Caco-2 (cell line): ENCODE data around the gene PPAT. TPM values are rescaled to one million over a fixed set of nuclear protein-coding genes. Genes with fewer than 3 reads are reported as not detected.

Source experiments
- BruUV-seq: library from RNA; stranded (reverse); fragments of 400-500 nt; replicated peaks from 2 replicates; lab custom pipeline; 2021; lab: Mats Ljungman, UMichigan
- CTCF ChIA-PET: fragments of 300-600 bp; sonication (Branson Sonifier 250); formaldehyde crosslinking; loops from one replicate; lab custom pipeline; 2022; ENCODE audit warnings: antibody characterized with exemption; lab: Charles Lee
- POLR2A ChIA-PET: fragments of 300-600 bp; sonication (Branson Sonifier 250); formaldehyde crosslinking; loops from one replicate; lab custom pipeline; 2022; ENCODE audit warnings: antibody characterized with exemption; lab: Charles Lee
- DNase-seq, 2 experiments: peaks; one replicate each; pipeline versions ENCODE4 v3.0.0 to v3.0.0-alpha.2; 2020 to 2022
- H3K27me3 ChIP-seq: replicated peaks from 2 replicates; pipeline ENCODE4 v1.6.0; 2011; ENCODE audit warnings: low read length; ENCODE audit not compliant: control insufficient read depth, insufficient read depth
- H3K36me3 ChIP-seq: 2 replicates; pipeline ENCODE4 v1.5.1; 2011; ENCODE audit warnings: low read length; ENCODE audit not compliant: control insufficient read depth, insufficient read depth
- H3K4me1 ChIP-seq: fragments of 250-450 bp; sonication (Bioruptor Pico); 2 replicates; pipeline ENCODE4 v1.5.1; 2020; ENCODE audit warnings: mild to moderate bottlenecking
- H3K4me3 ChIP-seq: 2 replicates; pipeline ENCODE4 v1.5.1; 2011; ENCODE audit warnings: low read depth, mild to moderate bottlenecking, control low read depth, low read length
- H3K9me3 ChIP-seq: fragments of 250-450 bp; sonication (Bioruptor Pico); 2 replicates; pipeline ENCODE4 v1.5.1; 2020; ENCODE audit warnings: mild to moderate bottlenecking, moderate library complexity
- H3K27ac Mint-ChIP-seq: one replicate; pipeline ENCODE4 v1.8.0; 2022; ENCODE audit warnings: mixed read lengths; ENCODE audit not compliant: unreplicated experiment
- H3K27me3 Mint-ChIP-seq: one replicate; pipeline ENCODE4 v1.8.0; 2022; ENCODE audit warnings: mixed read lengths; ENCODE audit not compliant: insufficient read depth, unreplicated experiment
- H3K36me3 Mint-ChIP-seq: one replicate; pipeline ENCODE4 v1.8.0; 2022; ENCODE audit warnings: mild to moderate bottlenecking, mixed read lengths; ENCODE audit not compliant: insufficient read depth, unreplicated experiment
- H3K4me1 Mint-ChIP-seq: one replicate; pipeline ENCODE4 v1.8.0; 2022; ENCODE audit warnings: low read depth, mixed read lengths; ENCODE audit not compliant: unreplicated experiment
- H3K4me3 Mint-ChIP-seq: one replicate; pipeline ENCODE4 v1.8.0; 2022; ENCODE audit warnings: mild to moderate bottlenecking, moderate library complexity, mixed read lengths; ENCODE audit not compliant: unreplicated experiment
- H3K9me3 Mint-ChIP-seq: one replicate; pipeline ENCODE4 v1.8.0; 2022; ENCODE audit warnings: mixed read lengths; ENCODE audit not compliant: unreplicated experiment
- intact Hi-C: fragments of 100-400 bp; cut with micrococcal nuclease; formaldehyde crosslinking; loops from one replicate; pipeline ENCODE4 v1.10.0; 2022; ENCODE audit not compliant: unreplicated experiment
- total RNA-seq: library from RNA; stranded (reverse); gene quantifications from 2 replicates; pipeline ENCODE4 v1.2.3, GENCODE V29; 2022
- TF ChIP-seq, protein P1 (sequence below), 2 experiments: fragments of 200-600 bp in 1 of 2; IDR thresholded peaks; 1 replicate in 1 of 2; 2 replicates in 1 of 2; pipeline versions ENCODE4 v1.5.1 to v1.8.0; 2011 to 2022; ENCODE audit warnings: antibody characterized with exemption in 1 of 2, control low read depth in 1 of 2, inconsistent platforms in 1 of 2, low read depth in 1 of 2, low read length in 1 of 2, mild to moderate bottlenecking in 1 of 2, moderate library complexity in 1 of 2; ENCODE audit not compliant: insufficient read depth in 1 of 2, severe bottlenecking in 1 of 2, unreplicated experiment in 1 of 2

Gene PPAT
- total RNA-seq, 1 experiment from 2014 or later = 60.7 TPM

DNA sequence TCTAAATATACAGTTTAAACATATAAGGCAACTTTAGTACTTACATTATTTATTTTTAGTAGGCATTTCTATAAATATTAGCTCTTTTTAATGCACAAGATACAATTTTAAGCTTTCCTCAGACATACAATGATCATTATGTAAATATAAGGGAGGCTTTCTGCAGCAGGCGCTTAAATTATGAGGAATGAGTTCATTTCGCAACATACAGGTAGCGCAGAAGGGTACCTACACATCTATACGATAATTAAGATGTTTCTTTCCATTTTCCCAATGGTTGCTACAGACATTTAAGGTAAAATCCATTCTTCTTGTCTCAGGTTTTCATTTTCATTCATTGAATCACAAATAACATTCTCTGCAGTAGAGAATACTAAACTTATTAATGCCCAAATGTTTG lies 49.3 kb downstream of the PPAT start:
- CTCF ChIA-PET = interaction anchor here (0.7 kb wide), 1 partner anchor 22 kb away, joined by 3 read pairs; no protein-coding TSS in a partner anchor
- intact Hi-C loops = loop anchor here (2.0 kb wide), 1 partner anchor 437 kb away; the partner anchor contains the start of gene CEP135

DNA sequence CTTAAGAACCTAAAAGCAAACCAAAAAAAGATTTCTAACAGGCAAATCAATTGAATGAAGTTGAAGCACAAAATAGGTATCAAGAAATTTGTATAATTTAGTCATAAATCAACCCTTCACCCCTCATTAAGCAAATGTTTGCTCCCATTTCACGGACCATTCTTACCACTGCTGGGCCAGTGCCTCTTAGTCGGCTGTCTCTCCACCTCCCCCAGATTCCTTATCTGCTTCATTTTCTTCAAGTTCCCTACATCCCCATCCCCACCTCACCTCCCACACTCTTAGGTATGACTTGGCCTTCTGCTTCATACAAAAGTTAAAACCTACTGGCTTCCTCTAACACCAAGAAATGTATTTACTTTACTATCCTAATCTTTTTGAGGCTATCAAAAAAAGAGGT lies 60.0 kb downstream of the PPAT start:
- no TSS peak for BruUV-seq
- no peak overlapping the region for H3K4me3 Mint-ChIP-seq
- Histone ChIP-seq H3K4me1 (no peaks in the 10 kb centered on the region), H3K27me3 (no peaks in the 10 kb centered on the region), H3K4me3 (no peak overlapping the region), H3K9me3 (no peaks in the 10 kb centered on the region; the same call in 1 of the 2 replicates), H3K36me3 (no peaks in the 10 kb centered on the region)
- ChIA-PET CTCF (no interaction called here), POLR2A (no interaction called here)
- peaks cover 11% of the 10 kb centered on the region for H3K36me3 Mint-ChIP-seq
- H3K4me1 Mint-ChIP-seq = no peaks in the 10 kb centered on the region
- no peak for DNase-seq
- H3K27me3 Mint-ChIP-seq = no peaks in the 10 kb centered on the region
- TF ChIP-seq, protein P1, sequence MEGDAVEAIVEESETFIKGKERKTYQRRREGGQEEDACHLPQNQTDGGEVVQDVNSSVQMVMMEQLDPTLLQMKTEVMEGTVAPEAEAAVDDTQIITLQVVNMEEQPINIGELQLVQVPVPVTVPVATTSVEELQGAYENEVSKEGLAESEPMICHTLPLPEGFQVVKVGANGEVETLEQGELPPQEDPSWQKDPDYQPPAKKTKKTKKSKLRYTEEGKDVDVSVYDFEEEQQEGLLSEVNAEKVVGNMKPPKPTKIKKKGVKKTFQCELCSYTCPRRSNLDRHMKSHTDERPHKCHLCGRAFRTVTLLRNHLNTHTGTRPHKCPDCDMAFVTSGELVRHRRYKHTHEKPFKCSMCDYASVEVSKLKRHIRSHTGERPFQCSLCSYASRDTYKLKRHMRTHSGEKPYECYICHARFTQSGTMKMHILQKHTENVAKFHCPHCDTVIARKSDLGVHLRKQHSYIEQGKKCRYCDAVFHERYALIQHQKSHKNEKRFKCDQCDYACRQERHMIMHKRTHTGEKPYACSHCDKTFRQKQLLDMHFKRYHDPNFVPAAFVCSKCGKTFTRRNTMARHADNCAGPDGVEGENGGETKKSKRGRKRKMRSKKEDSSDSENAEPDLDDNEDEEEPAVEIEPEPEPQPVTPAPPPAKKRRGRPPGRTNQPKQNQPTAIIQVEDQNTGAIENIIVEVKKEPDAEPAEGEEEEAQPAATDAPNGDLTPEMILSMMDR (IDR thresholded peaks at IDR 0.05; ENCODE audit: insufficient read depth in 1 of 2, low read depth in 1 of 2, low read length in 1 of 2, severe bottlenecking in 1 of 2, unreplicated experiment in 1 of 2) = no peak
- no peaks in the 10 kb centered on the region for H3K9me3 Mint-ChIP-seq
- intact Hi-C loops = no loop called here
- no peak overlapping the region for H3K27ac Mint-ChIP-seq

More for the DNA sequence above, 49.3 kb downstream of the PPAT start:
- peaks cover 42% of the 10 kb centered on the region for H3K36me3 Mint-ChIP-seq
- DNase-seq = no peak
- peak overlapping the region; percentile 94 for H3K4me3 Mint-ChIP-seq
- no TSS peak for BruUV-seq
- no peaks in the 10 kb centered on the region for H3K27me3 Mint-ChIP-seq
- POLR2A ChIA-PET = interaction anchor here (0.6 to 2.4 kb wide), 6 partner anchors 50 to 1000 kb away, joined by 3 to 50 read pairs (median 8); partner anchors contain the start of genes PAICS and PPAT
- Histone ChIP-seq H3K27me3 (no peaks in the 10 kb centered on the region), H3K9me3 (no peaks in the 10 kb centered on the region), H3K4me3 (peak overlapping the region; percentile 40), H3K4me1 (no peaks in the 10 kb centered on the region; the same call in none of the 2 replicates), H3K36me3 (no peaks in the 10 kb centered on the region)
- TF ChIP-seq, protein P1 (IDR thresholded peaks at IDR 0.05; ENCODE audit: insufficient read depth in 1 of 2, low read depth in 1 of 2, low read length in 1 of 2, severe bottlenecking in 1 of 2, unreplicated experiment in 1 of 2) = no peak
- peak overlapping the region; percentile 99 for H3K27ac Mint-ChIP-seq
- H3K4me1 Mint-ChIP-seq = peaks cover 30% of the 10 kb centered on the region
- H3K9me3 Mint-ChIP-seq = no peaks in the 10 kb centered on the region

DNA sequence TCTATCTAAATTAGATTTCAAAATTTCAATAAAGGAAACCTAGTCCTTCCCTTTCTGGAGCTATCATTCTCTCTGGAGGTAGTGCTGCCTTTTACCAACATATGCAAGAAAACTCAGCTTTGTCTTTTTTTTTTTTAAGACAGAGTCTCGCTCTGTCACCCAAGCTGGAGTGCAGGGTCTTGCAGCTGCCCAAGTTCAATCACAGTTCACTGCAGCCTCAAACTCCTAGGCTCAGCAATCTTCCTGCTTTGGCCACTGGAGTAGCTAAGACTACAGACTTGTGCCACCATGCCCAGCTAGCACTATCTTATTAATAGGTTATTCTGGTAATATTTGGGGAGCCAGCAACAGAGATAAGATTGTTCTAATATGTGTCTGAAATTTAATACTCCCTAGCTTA lies 60.5 kb downstream of the PPAT start:
- DNase-seq = no peak
- Mint-ChIP-seq H3K27ac (no peak overlapping the region), H3K4me3 (no peak overlapping the region), H3K4me1 (no peaks in the 10 kb centered on the region), H3K9me3 (no peaks in the 10 kb centered on the region), H3K27me3 (no peaks in the 10 kb centered on the region), H3K36me3 (peaks cover 11% of the 10 kb centered on the region)
- ChIA-PET POLR2A (no interaction called here), CTCF (no interaction called here)
- H3K4me3 ChIP-seq = no peak overlapping the region
- H3K4me1 ChIP-seq = no peaks in the 10 kb centered on the region
- H3K27me3 ChIP-seq = no peaks in the 10 kb centered on the region
- TF ChIP-seq, protein P1 (IDR thresholded peaks at IDR 0.05; ENCODE audit: insufficient read depth in 1 of 2, low read depth in 1 of 2, low read length in 1 of 2, severe bottlenecking in 1 of 2, unreplicated experiment in 1 of 2) = no peak
- intact Hi-C loops = no loop called here
- BruUV-seq = no TSS peak
- H3K9me3 ChIP-seq = no peaks in the 10 kb centered on the region; the same call in 1 of the 2 replicates
- no peaks in the 10 kb centered on the region for H3K36me3 ChIP-seq
